CD4-positive, alpha-beta T cell treated with Interleukin-2 at 100 ng/mL for 4 hours (primary cell): ENCODE measurements around the gene GOSR2.
A peak's percentile ranks its signal among the peaks of the same experiment; 100 is the strongest.
"Not testable (repeated sequence)": the region's sequence is repeated elsewhere in the genome, so short reads cannot be mapped to it uniquely, and the experiment has no call there.

ENCODE experiments used
- DNase-seq: peaks from one replicate; pipeline ENCODE4 v3.0.0-alpha.2; 2020; ENCODE audit warnings: low spot score

The GOSR2 gene

GRCh38 chr17:46930051-46930450, 7.1 kb downstream of the GOSR2 start:
- DNase-seq = no peak

GRCh38 chr17:46931596-46931995, 8.6 kb downstream of the GOSR2 start:
- DNase-seq = no peak

GRCh38 chr17:46935658-46936266, 12.8 kb downstream of the GOSR2 start:
- no peak for DNase-seq

GRCh38 chr17:46940692-46941404, 17.9 kb downstream of the GOSR2 start:
- DNase-seq = peak; percentile 61

- DNase-seq = peak; percentile 38
Observed at GRCh38 chr17:46942441-46943217, 19.7 kb downstream of the GOSR2 start.

- no peak for DNase-seq
Observed at GRCh38 chr17:46943218-46943500, 20.2 kb downstream of the GOSR2 start.

GRCh38 chr17:46943501-46944393, 20.8 kb downstream of the GOSR2 start:
- DNase-seq = no peak

- DNase-seq = no peak
Observed at GRCh38 chr17:46944931-46945330, 22.0 kb downstream of the GOSR2 start.

GRCh38 chr17:46947216-46947615, 24.3 kb downstream of the GOSR2 start:
- DNase-seq = no peak

GRCh38 chr17:46948544-46948943, 25.6 kb downstream of the GOSR2 start:
- no peak for DNase-seq

GRCh38 chr17:46949291-46950174, 26.6 kb downstream of the GOSR2 start:
- DNase-seq = no peak

- DNase-seq = no peak
Observed at GRCh38 chr17:46950342-46950996, 27.5 kb downstream of the GOSR2 start.

GRCh38 chr17:46950997-46951621, 28.1 kb downstream of the GOSR2 start:
- no peak for DNase-seq

- DNase-seq = no peak
Observed at GRCh38 chr17:46951706-46952105, 28.7 kb downstream of the GOSR2 start.

GRCh38 chr17:46952115-46952514, 29.2 kb downstream of the GOSR2 start:
- no peak for DNase-seq

- DNase-seq = not testable (repeated sequence)
Observed at GRCh38 chr17:46953191-46953590, 30.2 kb downstream of the GOSR2 start.

GRCh38 chr17:46958041-46958591, 35.2 kb downstream of the GOSR2 start:
- no peak for DNase-seq

GRCh38 chr17:46960152-46960551, 37.2 kb downstream of the GOSR2 start:
- no peak for DNase-seq

GRCh38 chr17:46962374-46962790, 39.4 kb downstream of the GOSR2 start:
- no peak for DNase-seq

- no peak for DNase-seq
Observed at GRCh38 chr17:46963571-46963970, 40.6 kb downstream of the GOSR2 start.
